GM12872 (cell line): ENCODE results near the gene GDF7.

Experiments
- CTCF ChIP-seq: IDR thresholded peaks from 3 replicates; pipeline ENCODE4 v1.5.1; 2011; ENCODE audit warnings: low read depth, mild to moderate bottlenecking, low read length, moderate library complexity; ENCODE audit not compliant: insufficient read depth

Gene GDF7

DNA sequence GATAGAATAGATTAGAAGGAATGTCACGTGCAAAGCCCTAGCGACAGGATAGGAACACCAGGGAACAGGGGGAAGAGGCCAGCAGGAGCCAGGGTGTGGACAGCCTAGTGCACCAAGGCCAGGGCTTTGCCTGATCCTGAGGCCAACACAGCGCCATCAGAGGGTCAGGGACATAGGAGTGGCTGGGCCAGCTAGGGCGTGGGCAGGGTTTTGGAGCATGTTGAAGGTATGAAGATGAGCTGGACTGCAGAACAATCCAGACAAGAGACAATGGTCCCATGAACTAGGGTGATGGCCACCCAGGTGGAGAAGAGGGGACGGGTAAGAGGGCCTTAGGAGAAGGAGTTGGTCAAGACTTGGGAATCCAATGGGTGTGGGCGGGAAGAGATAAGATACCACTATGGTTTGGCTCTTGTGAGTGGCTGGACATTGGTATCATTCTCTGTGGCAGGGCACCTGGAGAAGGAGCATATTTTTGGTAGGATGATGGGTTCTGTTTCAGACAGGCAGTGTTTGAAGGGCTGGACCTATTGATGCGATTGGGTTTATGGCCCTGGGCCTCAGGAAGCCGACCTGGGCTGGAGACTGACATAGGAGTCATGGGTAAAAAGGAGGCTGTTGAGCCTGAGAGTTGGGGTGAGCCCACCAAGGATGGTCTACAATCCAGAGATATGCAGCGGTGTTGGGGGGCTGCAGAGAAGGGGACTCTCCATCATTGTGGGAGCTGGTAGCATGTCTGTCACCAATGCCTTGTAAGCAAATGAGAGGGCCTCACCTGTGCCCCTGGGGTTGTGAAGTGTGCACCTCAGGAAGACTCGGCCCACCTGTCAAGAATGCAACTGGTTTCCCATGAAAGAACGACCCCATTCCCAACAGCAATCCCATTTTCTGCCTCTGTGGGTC lies 14.0 kb upstream of the GDF7 start:
- no peak for TF ChIP-seq CTCF

- TF ChIP-seq CTCF, result no peak
Observed at GRCh38 chr2:20653695-20654534, 13.0 kb upstream of the GDF7 start.

- no peak for TF ChIP-seq CTCF
Observed at GRCh38 chr2:20654535-20654813, 12.5 kb upstream of the GDF7 start.

DNA sequence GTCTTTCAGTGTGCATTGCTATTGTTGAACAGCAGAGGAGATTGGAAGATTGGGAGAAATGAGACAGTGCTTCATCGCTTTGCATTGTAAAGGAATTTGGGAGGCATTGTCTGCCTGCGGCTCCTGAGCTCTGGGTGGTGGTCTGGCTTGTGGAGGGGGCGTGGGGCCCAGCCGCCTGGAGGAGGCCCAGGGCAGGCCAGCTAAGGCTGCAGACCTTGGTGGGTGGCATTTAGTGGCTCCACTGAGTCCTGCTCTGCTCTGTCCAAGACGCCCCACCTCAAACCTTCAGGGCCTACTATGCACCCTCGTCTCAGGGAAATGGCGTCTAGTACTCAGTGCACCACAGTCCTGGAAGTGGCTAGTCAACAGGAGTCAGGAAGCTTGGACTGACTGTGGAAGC lies 10.4 kb upstream of the GDF7 start:
- no peak for TF ChIP-seq CTCF

GRCh38 chr2:20657522-20658235 lies 9.3 kb upstream of the GDF7 start:
- no peak for TF ChIP-seq CTCF

- TF ChIP-seq CTCF, result no peak
Observed at GRCh38 chr2:20660506-20661420, 6.2 kb upstream of the GDF7 start.
